IMR-90 (cell line): Measurements from ENCODE around the gene ARRDC1. TPM values are rescaled to one million over a fixed set of nuclear protein-coding genes. Genes with fewer than 3 reads are reported as not detected.
A peak's percentile ranks its signal among the peaks of the same experiment; 100 is the strongest.

Experiments
- ATAC-seq: fragments of 200-7000 bp; cut with Tn5 transposase; 2 replicates; pipeline ENCODE4 v1.9.1; 2020; ENCODE audit warnings: low read depth, mild to moderate bottlenecking, moderate library complexity
- BruUV-seq: library from RNA; stranded (reverse); fragments of 400-500 nt; replicated peaks from 2 replicates; lab custom pipeline; 2021; lab: Mats Ljungman, UMichigan
- CTCF ChIA-PET: fragments of 300-600 bp; formaldehyde crosslinking; extraction: SDS; loops from one replicate; lab custom pipeline; 2021; ENCODE audit warnings: antibody characterized with exemption; lab: Yijun Ruan, JAX
- POLR2A ChIA-PET: fragments of 300-600 bp; sonication (Branson Sonifier 250); formaldehyde crosslinking; loops from one replicate; lab custom pipeline; 2022; ENCODE audit warnings: antibody characterized with exemption; ENCODE audit not compliant: unreplicated experiment; lab: Charles Lee
- DNase-seq: peaks from one replicate; pipeline ENCODE4 v3.0.0; 2013
- H2AFZ ChIP-seq: replicated peaks from 2 replicates; pipeline ENCODE3; 2013; ENCODE audit warnings: low read length, mild to moderate bottlenecking; ENCODE audit not compliant: poor library complexity
- H2AK5ac ChIP-seq: 2 replicates; pipeline ENCODE4 v1.6.1; 2013; ENCODE audit warnings: low read depth, low read length, inconsistent platforms
- H2AK9ac ChIP-seq: replicated peaks from 2 replicates; pipeline ENCODE3; 2013; ENCODE audit warnings: mild to moderate bottlenecking, low read depth, low read length, moderate library complexity; ENCODE audit not compliant: poor library complexity
- H2BK120ac ChIP-seq: 2 replicates; pipeline ENCODE4 v1.6.1; 2013; ENCODE audit warnings: low read depth, low read length, inconsistent platforms
- H2BK15ac ChIP-seq: 3 replicates; pipeline ENCODE4 v1.6.1; 2013; ENCODE audit warnings: low read depth, low read length, inconsistent platforms
- H2BK20ac ChIP-seq: 2 replicates; pipeline ENCODE4 v1.6.1; 2013; ENCODE audit warnings: low read depth, mild to moderate bottlenecking, inconsistent platforms, low read length, moderate library complexity
- H2BK5ac ChIP-seq: 2 replicates; pipeline ENCODE4 v1.6.1; 2013; ENCODE audit warnings: mild to moderate bottlenecking, low read depth, low read length, inconsistent platforms; ENCODE audit not compliant: poor library complexity, severe bottlenecking
- H3K14ac ChIP-seq: replicated peaks from 2 replicates; pipeline ENCODE4 v1.6.1; 2013; ENCODE audit warnings: low read depth, low read length, inconsistent platforms
- H3K18ac ChIP-seq: 2 replicates; pipeline ENCODE4 v1.6.1; 2013; ENCODE audit warnings: low read depth, low read length, control low read depth
- H3K23ac ChIP-seq: 2 replicates; pipeline ENCODE4 v1.6.1; 2013; ENCODE audit warnings: low read depth, low read length, inconsistent platforms
- H3K27ac ChIP-seq: 2 replicates; pipeline ENCODE4 v1.5.1; 2013; ENCODE audit warnings: mild to moderate bottlenecking, control low read depth, low read length; ENCODE audit not compliant: insufficient read depth
- H3K27me3 ChIP-seq: 2 replicates; pipeline ENCODE4 v1.6.1; 2013; ENCODE audit warnings: low read length; ENCODE audit not compliant: control insufficient read depth, insufficient read depth
- H3K36me3 ChIP-seq: 2 replicates; pipeline ENCODE4 v1.6.1; 2013; ENCODE audit warnings: low read length, mixed read lengths; ENCODE audit not compliant: control insufficient read depth, insufficient read depth
- H3K4ac ChIP-seq: 2 replicates; pipeline ENCODE4 v1.6.1; 2013; ENCODE audit warnings: low read depth, low read length, inconsistent platforms
- H3K4me1 ChIP-seq: 2 replicates; pipeline ENCODE4 v1.6.1; 2013; ENCODE audit warnings: low read length, mixed read lengths; ENCODE audit not compliant: control insufficient read depth, insufficient read depth
- H3K4me2 ChIP-seq: 2 replicates; pipeline ENCODE4 v1.6.1; 2013; ENCODE audit warnings: low read depth, mild to moderate bottlenecking, control low read depth, low read length, moderate library complexity
- H3K4me3 ChIP-seq: 2 replicates; pipeline ENCODE4 v1.5.1; 2013; ENCODE audit warnings: low read depth, mild to moderate bottlenecking, control low read depth, low read length, moderate library complexity; ENCODE audit not compliant: insufficient read depth
- H3K56ac ChIP-seq: 2 replicates; pipeline ENCODE4 v1.6.1; 2013; ENCODE audit warnings: low read length, inconsistent platforms; ENCODE audit not compliant: insufficient read depth; ENCODE audit errors: extremely low read depth
- H3K79me1 ChIP-seq, 2 experiments: 2 replicates each; pipeline ENCODE4 v1.6.1; 2013; ENCODE audit warnings: low read length in 2 of 2, inconsistent platforms in 1 of 2, low read depth in 1 of 2
- H3K9ac ChIP-seq: 2 replicates; pipeline ENCODE4 v1.6.1; 2013; ENCODE audit warnings: low read depth, low read length, control low read depth
- H3K9me1 ChIP-seq: 2 replicates; pipeline ENCODE4 v1.6.1; 2013; ENCODE audit warnings: low read length, inconsistent platforms; ENCODE audit not compliant: insufficient read depth
- H3K9me3 ChIP-seq: 2 replicates; pipeline ENCODE4 v1.6.1; 2013; ENCODE audit warnings: low read length; ENCODE audit not compliant: control insufficient read depth, insufficient read depth
- H4K20me1 ChIP-seq: 2 replicates; pipeline ENCODE4 v1.6.1; 2013; ENCODE audit warnings: low read length, inconsistent platforms; ENCODE audit not compliant: insufficient read depth
- H4K5ac ChIP-seq: 2 replicates; pipeline ENCODE4 v1.6.1; 2013; ENCODE audit warnings: mild to moderate bottlenecking, low read depth, low read length, control low read depth
- H4K8ac ChIP-seq, 2 experiments: 2 replicates each; pipeline ENCODE4 v1.6.1; 2013; ENCODE audit warnings: low read depth in 2 of 2, low read length in 2 of 2, control low read depth in 1 of 2, inconsistent platforms in 1 of 2
- H4K91ac ChIP-seq: 2 replicates; pipeline ENCODE4 v1.6.1; 2013; ENCODE audit warnings: low read depth, low read length, inconsistent platforms; ENCODE audit not compliant: insufficient read depth
- BHLHE40 ChIP-seq: fragments of 150-350 bp; IDR thresholded peaks from 2 replicates; pipeline ENCODE4 v1.6.1; 2016; ENCODE audit warnings: mild to moderate bottlenecking, low read depth, low read length
- CEBPB ChIP-seq: IDR thresholded peaks from 2 replicates; pipeline ENCODE4 v1.6.1; 2012; ENCODE audit warnings: low read depth, low read length, improper control_type of control experiment
- CHD1 ChIP-seq: IDR thresholded peaks from 2 replicates; pipeline ENCODE4 v1.6.1; 2012; ENCODE audit warnings: low read depth, low read length, improper control_type of control experiment
- FOS ChIP-seq: fragments of 150-350 bp; IDR thresholded peaks from 2 replicates; pipeline ENCODE4 v1.6.1; 2016; ENCODE audit warnings: low read depth, low read length
- MAFK ChIP-seq: IDR thresholded peaks from 2 replicates; pipeline ENCODE4 v1.6.1; 2012; ENCODE audit warnings: low read depth, low read length, improper control_type of control experiment
- MAZ ChIP-seq: IDR thresholded peaks from 2 replicates; pipeline ENCODE4 v1.6.1; 2012; ENCODE audit warnings: low read depth, mild to moderate bottlenecking, low read length, improper control_type of control experiment, moderate library complexity, borderline replicate concordance
- MXI1 ChIP-seq: IDR thresholded peaks from 2 replicates; pipeline ENCODE4 v1.6.1; 2012; ENCODE audit warnings: low read depth, mild to moderate bottlenecking, low read length, moderate library complexity, borderline replicate concordance
- POLR2A ChIP-seq: IDR thresholded peaks from 2 replicates; pipeline ENCODE4 v1.6.1; 2012; ENCODE audit warnings: mild to moderate bottlenecking, low read depth, low read length
- RAD21 ChIP-seq: IDR thresholded peaks from 2 replicates; pipeline ENCODE4 v1.6.1; 2012; ENCODE audit warnings: low read length, improper control_type of control experiment
- RFX5 ChIP-seq: IDR thresholded peaks from 2 replicates; pipeline ENCODE4 v1.8.0; 2012; ENCODE audit warnings: low read depth, mild to moderate bottlenecking, low read length, moderate library complexity
- SMC3 ChIP-seq: fragments of 150-350 bp; IDR thresholded peaks from 2 replicates; pipeline ENCODE4 v1.6.1; 2016; ENCODE audit warnings: low read depth, mild to moderate bottlenecking, antibody characterized with exemption, low read length, moderate library complexity
- WGBS, 2 experiments: methylation state at CpG; one replicate each; pipeline versions ENCODE4 v1.1.5 to v1.1.7; 2013; ENCODE audit warnings: missing lambda C conversion rate in 2 of 2; ENCODE audit not compliant: insufficient read length in 1 of 2; ENCODE audit errors: extremely low coverage in 2 of 2; 5-methylcytosine and 5-hydroxymethylcytosine counted together
- dilution Hi-C: fragments of 300-500 bp; cut with HindIII; formaldehyde crosslinking; loops from one replicate; pipeline ENCODE4 v1.14.3; 2018; ENCODE audit warnings: low sequenced_read_pairs; ENCODE audit not compliant: unreplicated experiment
- in situ Hi-C: fragments of 300-500 bp; cut with MboI; formaldehyde crosslinking; loops from 3 replicates; pipeline ENCODE4 v1.14.3; 2019; ENCODE audit warnings: low sequenced_read_pairs, inconsistent platforms, mixed read lengths
- intact Hi-C: fragments of 100-400 bp; cut with micrococcal nuclease; formaldehyde crosslinking; loops from 2 replicates; pipeline ENCODE4 v1.10.0; 2022
- polyA plus RNA-seq, 3 experiments: library from polyadenylated mRNA; depleted of rRNA; stranded (reverse); fragments of >200 nt; gene quantifications; 2 replicates each; pipeline ENCODE4 v1.2.3, GENCODE V29; 2012; ENCODE audit warnings: low replicate concordance in 1 of 3
- total RNA-seq: library from RNA; depleted of rRNA; stranded (reverse); fragments of >200 nt; gene quantifications from 2 replicates; pipeline ENCODE4 v1.2.3, GENCODE V29; 2012
- TF ChIP-seq, protein P1 (sequence below): fragments of 150-350 bp; IDR thresholded peaks from 2 replicates; pipeline ENCODE4 v1.6.1; 2017; ENCODE audit warnings: mild to moderate bottlenecking, antibody characterized with exemption, low read length, low read depth
- TF ChIP-seq, protein P2 (sequence below): conservative IDR thresholded peaks from 2 replicates; pipeline ENCODE4 v1.5.1; 2012; ENCODE audit warnings: mild to moderate bottlenecking, low read depth, low read length, improper control_type of control experiment
- TF ChIP-seq, protein P3 (sequence below): fragments of 150-350 bp; IDR thresholded peaks from 2 replicates; pipeline ENCODE4 v1.6.1; 2016; ENCODE audit warnings: low read depth, mild to moderate bottlenecking, low read length, moderate library complexity, borderline replicate concordance

ARRDC1 gene
- total and polyA plus RNA-seq, 2 of the 4 experiments (the other 2 are of a cell fraction), result 7.7 to 41.4 TPM

DNA sequence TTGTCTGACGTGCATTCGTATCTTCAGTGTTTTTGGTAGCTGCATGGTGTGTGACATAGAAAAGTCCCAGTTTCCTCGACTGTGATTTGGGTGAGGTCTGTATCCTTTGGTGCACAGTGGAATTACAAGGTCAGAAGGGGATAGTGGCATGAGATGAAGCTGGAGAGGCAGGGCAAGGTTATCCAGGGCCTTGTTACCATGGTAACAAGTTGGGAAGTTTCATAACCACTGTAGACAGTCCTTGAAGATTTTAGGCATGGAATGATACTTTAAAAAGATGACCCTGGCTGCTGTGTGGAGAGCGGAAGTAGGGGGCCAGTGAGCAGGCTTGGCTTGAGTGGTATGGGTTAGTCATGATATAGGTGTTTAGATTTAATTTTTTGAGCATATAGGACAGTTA, 25.2 kb downstream of the ARRDC1 start:
- Histone ChIP-seq H2BK15ac (no peak overlapping the region), H3K56ac (no peak overlapping the region), H4K91ac (no peak overlapping the region), H3K36me3 (no peaks in the 10 kb centered on the region), H3K79me1 (peaks cover 21 to 71% of the 10 kb centered on the region in 2 experiments), H3K4me2 (no peak overlapping the region), H2BK5ac (no peak overlapping the region), H2AFZ (no peak overlapping the region), H4K5ac (no peak overlapping the region), H2AK5ac (no peak overlapping the region; the same call in 1 of the 2 replicates), H2BK20ac (no peak overlapping the region), H3K27me3 (no peaks in the 10 kb centered on the region), H4K8ac (no peak overlapping the region), H3K9me3 (no peaks in the 10 kb centered on the region), H3K4me3 (no peak overlapping the region), H4K20me1 (peaks cover 76% of the 10 kb centered on the region), H3K18ac (no peak overlapping the region), H2AK9ac (no peak overlapping the region), H3K9ac (no peak overlapping the region), H3K27ac (no peak overlapping the region), H3K4ac (no peak overlapping the region), H3K23ac (no peak overlapping the region), H2BK120ac (no peak overlapping the region), H3K4me1 (peaks cover 8% of the 10 kb centered on the region), H3K9me1 (peaks cover 23% of the 10 kb centered on the region), H3K14ac (no peak overlapping the region)
- WGBS, 2 experiments, result 88% methylated on average over 2 of the region's 4 CpGs; no CpG with 5 or more reads in 1 of the 2 experiments
- in situ Hi-C loops (no loop called here), intact Hi-C loops (no loop called here), dilution Hi-C loops (no loop called here)
- BruUV-seq, result no TSS peak
- DNase-seq, result no peak
- CTCF ChIA-PET, result no interaction called here
- POLR2A ChIA-PET, result no interaction called here
- TF ChIP-seq CHD1 (no peak), MXI1 (no peak), BHLHE40 (no peak), FOS (no peak), MAFK (no peak), RAD21 (no peak), RFX5 (no peak), SMC3 (no peak), MAZ (no peak), CEBPB (no peak), POLR2A (no peak)
- TF ChIP-seq, protein P1, sequence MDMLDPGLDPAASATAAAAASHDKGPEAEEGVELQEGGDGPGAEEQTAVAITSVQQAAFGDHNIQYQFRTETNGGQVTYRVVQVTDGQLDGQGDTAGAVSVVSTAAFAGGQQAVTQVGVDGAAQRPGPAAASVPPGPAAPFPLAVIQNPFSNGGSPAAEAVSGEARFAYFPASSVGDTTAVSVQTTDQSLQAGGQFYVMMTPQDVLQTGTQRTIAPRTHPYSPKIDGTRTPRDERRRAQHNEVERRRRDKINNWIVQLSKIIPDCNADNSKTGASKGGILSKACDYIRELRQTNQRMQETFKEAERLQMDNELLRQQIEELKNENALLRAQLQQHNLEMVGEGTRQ, result no peak
- TF ChIP-seq, protein P2, sequence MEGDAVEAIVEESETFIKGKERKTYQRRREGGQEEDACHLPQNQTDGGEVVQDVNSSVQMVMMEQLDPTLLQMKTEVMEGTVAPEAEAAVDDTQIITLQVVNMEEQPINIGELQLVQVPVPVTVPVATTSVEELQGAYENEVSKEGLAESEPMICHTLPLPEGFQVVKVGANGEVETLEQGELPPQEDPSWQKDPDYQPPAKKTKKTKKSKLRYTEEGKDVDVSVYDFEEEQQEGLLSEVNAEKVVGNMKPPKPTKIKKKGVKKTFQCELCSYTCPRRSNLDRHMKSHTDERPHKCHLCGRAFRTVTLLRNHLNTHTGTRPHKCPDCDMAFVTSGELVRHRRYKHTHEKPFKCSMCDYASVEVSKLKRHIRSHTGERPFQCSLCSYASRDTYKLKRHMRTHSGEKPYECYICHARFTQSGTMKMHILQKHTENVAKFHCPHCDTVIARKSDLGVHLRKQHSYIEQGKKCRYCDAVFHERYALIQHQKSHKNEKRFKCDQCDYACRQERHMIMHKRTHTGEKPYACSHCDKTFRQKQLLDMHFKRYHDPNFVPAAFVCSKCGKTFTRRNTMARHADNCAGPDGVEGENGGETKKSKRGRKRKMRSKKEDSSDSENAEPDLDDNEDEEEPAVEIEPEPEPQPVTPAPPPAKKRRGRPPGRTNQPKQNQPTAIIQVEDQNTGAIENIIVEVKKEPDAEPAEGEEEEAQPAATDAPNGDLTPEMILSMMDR, result no peak
- TF ChIP-seq, protein P3, sequence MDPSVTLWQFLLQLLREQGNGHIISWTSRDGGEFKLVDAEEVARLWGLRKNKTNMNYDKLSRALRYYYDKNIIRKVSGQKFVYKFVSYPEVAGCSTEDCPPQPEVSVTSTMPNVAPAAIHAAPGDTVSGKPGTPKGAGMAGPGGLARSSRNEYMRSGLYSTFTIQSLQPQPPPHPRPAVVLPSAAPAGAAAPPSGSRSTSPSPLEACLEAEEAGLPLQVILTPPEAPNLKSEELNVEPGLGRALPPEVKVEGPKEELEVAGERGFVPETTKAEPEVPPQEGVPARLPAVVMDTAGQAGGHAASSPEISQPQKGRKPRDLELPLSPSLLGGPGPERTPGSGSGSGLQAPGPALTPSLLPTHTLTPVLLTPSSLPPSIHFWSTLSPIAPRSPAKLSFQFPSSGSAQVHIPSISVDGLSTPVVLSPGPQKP, result no peak
- peak; percentile 39 for ATAC-seq
